HEK293 (cell line): ENCODE measurements around the gene FBXL7.

Experiments used
- MEIS1 ChIP-seq: sonication (generic); formaldehyde crosslinking; IDR thresholded peaks from 2 replicates; pipeline ENCODE4 v1.8.1; 2022; ENCODE audit warnings: missing genetic modification reagents, mild to moderate bottlenecking, borderline replicate concordance
- SCRT2 ChIP-seq: fragments of 450-650 bp; formaldehyde crosslinking; IDR thresholded peaks from 2 replicates; pipeline ENCODE4 v1.5.1; 2016; ENCODE audit warnings: missing biosample characterization, missing genetic modification characterization
- ZNF530 ChIP-seq: fragments of 450-650 bp; formaldehyde crosslinking; IDR thresholded peaks from 2 replicates; pipeline ENCODE4 v1.5.1; 2016; ENCODE audit warnings: low read depth, missing biosample characterization, missing genetic modification characterization
- ZNF747 ChIP-seq: fragments of 450-650 bp; formaldehyde crosslinking; IDR thresholded peaks from 2 replicates; pipeline ENCODE4 v1.5.1; 2016; ENCODE audit warnings: missing biosample characterization, missing genetic modification characterization
- ZNF776 ChIP-seq: fragments of 450-650 bp; formaldehyde crosslinking; IDR thresholded peaks from 2 replicates; pipeline ENCODE4 v1.5.0; 2017; ENCODE audit warnings: missing biosample characterization, missing genetic modification characterization, borderline replicate concordance
- TF ChIP-seq, protein P1 (sequence below): fragments of 450-650 bp; IDR thresholded peaks from 2 replicates; pipeline ENCODE4 v1.5.1; 2018; ENCODE audit warnings: missing biosample characterization, missing genetic modification characterization
- TF ChIP-seq, protein P2 (sequence below): fragments of 450-650 bp; formaldehyde crosslinking; conservative IDR thresholded peaks from 2 replicates; pipeline ENCODE4 v1.5.1; 2016; ENCODE audit warnings: low read depth, missing biosample characterization, missing genetic modification characterization
- TF ChIP-seq, protein P3 (sequence below): fragments of 450-650 bp; formaldehyde crosslinking; IDR thresholded peaks from 2 replicates; pipeline ENCODE4 v1.5.1; 2016; ENCODE audit warnings: missing biosample characterization, missing genetic modification characterization
- TF ChIP-seq, protein P4 (sequence below): fragments of 450-650 bp; formaldehyde crosslinking; IDR thresholded peaks from 2 replicates; pipeline ENCODE4 v1.5.1; 2016; ENCODE audit warnings: missing biosample characterization, missing genetic modification characterization

GRCh38 chr5:15520856-15521255 is 20.9 kb downstream of the FBXL7 start:
- TF ChIP-seq, protein P1, sequence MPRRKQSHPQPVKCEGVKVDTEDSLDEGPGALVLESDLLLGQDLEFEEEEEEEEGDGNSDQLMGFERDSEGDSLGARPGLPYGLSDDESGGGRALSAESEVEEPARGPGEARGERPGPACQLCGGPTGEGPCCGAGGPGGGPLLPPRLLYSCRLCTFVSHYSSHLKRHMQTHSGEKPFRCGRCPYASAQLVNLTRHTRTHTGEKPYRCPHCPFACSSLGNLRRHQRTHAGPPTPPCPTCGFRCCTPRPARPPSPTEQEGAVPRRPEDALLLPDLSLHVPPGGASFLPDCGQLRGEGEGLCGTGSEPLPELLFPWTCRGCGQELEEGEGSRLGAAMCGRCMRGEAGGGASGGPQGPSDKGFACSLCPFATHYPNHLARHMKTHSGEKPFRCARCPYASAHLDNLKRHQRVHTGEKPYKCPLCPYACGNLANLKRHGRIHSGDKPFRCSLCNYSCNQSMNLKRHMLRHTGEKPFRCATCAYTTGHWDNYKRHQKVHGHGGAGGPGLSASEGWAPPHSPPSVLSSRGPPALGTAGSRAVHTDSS (tag by site-specific recombination) = no peak
- TF ChIP-seq ZNF530 (tag by site-specific recombination) = no peak
- no peak for TF ChIP-seq SCRT2 (tag by site-specific recombination)
- TF ChIP-seq ZNF776 = no peak
- TF ChIP-seq, protein P2, sequence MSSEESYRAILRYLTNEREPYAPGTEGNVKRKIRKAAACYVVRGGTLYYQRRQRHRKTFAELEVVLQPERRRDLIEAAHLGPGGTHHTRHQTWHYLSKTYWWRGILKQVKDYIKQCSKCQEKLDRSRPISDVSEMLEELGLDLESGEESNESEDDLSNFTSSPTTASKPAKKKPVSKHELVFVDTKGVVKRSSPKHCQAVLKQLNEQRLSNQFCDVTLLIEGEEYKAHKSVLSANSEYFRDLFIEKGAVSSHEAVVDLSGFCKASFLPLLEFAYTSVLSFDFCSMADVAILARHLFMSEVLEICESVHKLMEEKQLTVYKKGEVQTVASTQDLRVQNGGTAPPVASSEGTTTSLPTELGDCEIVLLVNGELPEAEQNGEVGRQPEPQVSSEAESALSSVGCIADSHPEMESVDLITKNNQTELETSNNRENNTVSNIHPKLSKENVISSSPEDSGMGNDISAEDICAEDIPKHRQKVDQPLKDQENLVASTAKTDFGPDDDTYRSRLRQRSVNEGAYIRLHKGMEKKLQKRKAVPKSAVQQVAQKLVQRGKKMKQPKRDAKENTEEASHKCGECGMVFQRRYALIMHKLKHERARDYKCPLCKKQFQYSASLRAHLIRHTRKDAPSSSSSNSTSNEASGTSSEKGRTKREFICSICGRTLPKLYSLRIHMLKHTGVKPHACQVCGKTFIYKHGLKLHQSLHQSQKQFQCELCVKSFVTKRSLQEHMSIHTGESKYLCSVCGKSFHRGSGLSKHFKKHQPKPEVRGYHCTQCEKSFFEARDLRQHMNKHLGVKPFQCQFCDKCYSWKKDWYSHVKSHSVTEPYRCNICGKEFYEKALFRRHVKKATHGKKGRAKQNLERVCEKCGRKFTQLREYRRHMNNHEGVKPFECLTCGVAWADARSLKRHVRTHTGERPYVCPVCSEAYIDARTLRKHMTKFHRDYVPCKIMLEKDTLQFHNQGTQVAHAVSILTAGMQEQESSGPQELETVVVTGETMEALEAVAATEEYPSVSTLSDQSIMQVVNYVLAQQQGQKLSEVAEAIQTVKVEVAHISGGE (tag by site-specific recombination) = no peak
- no peak for TF ChIP-seq ZNF747
- TF ChIP-seq, protein P3, sequence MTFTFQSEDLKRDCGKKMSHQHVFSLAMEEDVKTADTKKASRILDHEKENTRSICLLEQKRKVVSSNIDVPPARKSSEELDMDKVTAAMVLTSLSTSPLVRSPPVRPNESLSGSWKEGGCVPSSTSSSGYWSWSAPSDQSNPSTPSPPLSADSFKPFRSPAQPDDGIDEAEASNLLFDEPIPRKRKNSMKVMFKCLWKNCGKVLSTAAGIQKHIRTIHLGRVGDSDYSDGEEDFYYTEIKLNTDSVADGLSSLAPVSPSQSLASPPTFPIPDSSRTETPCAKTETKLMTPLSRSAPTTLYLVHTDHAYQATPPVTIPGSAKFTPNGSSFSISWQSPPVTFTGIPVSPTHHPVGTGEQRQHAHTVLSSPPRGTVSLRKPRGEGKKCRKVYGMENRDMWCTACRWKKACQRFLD (tag by site-specific recombination) = no peak
- no peak for TF ChIP-seq MEIS1 (CRISPR knock-in tag)
- TF ChIP-seq, protein P4, sequence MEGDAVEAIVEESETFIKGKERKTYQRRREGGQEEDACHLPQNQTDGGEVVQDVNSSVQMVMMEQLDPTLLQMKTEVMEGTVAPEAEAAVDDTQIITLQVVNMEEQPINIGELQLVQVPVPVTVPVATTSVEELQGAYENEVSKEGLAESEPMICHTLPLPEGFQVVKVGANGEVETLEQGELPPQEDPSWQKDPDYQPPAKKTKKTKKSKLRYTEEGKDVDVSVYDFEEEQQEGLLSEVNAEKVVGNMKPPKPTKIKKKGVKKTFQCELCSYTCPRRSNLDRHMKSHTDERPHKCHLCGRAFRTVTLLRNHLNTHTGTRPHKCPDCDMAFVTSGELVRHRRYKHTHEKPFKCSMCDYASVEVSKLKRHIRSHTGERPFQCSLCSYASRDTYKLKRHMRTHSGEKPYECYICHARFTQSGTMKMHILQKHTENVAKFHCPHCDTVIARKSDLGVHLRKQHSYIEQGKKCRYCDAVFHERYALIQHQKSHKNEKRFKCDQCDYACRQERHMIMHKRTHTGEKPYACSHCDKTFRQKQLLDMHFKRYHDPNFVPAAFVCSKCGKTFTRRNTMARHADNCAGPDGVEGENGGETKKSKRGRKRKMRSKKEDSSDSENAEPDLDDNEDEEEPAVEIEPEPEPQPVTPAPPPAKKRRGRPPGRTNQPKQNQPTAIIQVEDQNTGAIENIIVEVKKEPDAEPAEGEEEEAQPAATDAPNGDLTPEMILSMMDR (tag by site-specific recombination) = no peak
